ENCODE results near the gene PTDSS2.

GRCh38 chr11:405323-405953, 44.6 kb upstream of the PTDSS2 start:
- TF ChIP-seq, protein P1, sequence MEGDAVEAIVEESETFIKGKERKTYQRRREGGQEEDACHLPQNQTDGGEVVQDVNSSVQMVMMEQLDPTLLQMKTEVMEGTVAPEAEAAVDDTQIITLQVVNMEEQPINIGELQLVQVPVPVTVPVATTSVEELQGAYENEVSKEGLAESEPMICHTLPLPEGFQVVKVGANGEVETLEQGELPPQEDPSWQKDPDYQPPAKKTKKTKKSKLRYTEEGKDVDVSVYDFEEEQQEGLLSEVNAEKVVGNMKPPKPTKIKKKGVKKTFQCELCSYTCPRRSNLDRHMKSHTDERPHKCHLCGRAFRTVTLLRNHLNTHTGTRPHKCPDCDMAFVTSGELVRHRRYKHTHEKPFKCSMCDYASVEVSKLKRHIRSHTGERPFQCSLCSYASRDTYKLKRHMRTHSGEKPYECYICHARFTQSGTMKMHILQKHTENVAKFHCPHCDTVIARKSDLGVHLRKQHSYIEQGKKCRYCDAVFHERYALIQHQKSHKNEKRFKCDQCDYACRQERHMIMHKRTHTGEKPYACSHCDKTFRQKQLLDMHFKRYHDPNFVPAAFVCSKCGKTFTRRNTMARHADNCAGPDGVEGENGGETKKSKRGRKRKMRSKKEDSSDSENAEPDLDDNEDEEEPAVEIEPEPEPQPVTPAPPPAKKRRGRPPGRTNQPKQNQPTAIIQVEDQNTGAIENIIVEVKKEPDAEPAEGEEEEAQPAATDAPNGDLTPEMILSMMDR (conservative IDR thresholded peaks at IDR 0.05; ENCODE audit: low read length) = no peak
- TF ChIP-seq EZH2phosphoT487 (IDR thresholded peaks at IDR 0.05; ENCODE audit: borderline replicate concordance) = no peak
